ENCODE data around the gene ETV6. TPM values are rescaled to one million over a fixed set of nuclear protein-coding genes. Genes with fewer than 3 reads are reported as not detected.

Gene ETV6
- total RNA-seq, 3 donors from 2014 or later: 17.8 to 58.7 (median 45.2) TPM

GRCh38 chr12:11863478-11863906, 214.0 kb downstream of the ETV6 start:
- peak overlapping the region; percentile 86 to 93 for H3K27ac ChIP-seq
- no peak for DNase-seq (ENCODE audit: low spot score in 2 of 2)
- peaks cover 7 to 17% of the 10 kb centered on the region in 2 donors for H3K9me3 ChIP-seq
- intact Hi-C loops (cut with DNase I; ENCODE audit: low total_unique reads): no loop called here
- H3K27me3 ChIP-seq: no peaks in the 10 kb centered on the region
- TF ChIP-seq CTCF (IDR thresholded peaks at IDR 0.05) (no peak), POLR2AphosphoS5 (IDR thresholded peaks at IDR 0.05) (no peak), POLR2A (IDR thresholded peaks at IDR 0.05) (no peak)
- H3K4me3 ChIP-seq: peak overlapping the region in 1 of 3 donors; percentile 6
- H3K36me3 ChIP-seq: no peaks in the 10 kb centered on the region
- H3K4me1 ChIP-seq: peaks cover 9% of the 10 kb centered on the region in 2 donors

GRCh38 chr12:11863988-11864387, 214.5 kb downstream of the ETV6 start:
- intact Hi-C loops (cut with DNase I; ENCODE audit: low total_unique reads): no loop called here
- TF ChIP-seq CTCF (IDR thresholded peaks at IDR 0.05) (no peak), POLR2A (IDR thresholded peaks at IDR 0.05) (no peak), POLR2AphosphoS5 (IDR thresholded peaks at IDR 0.05) (no peak)
- peak overlapping the region in 1 of 3 donors; percentile 6 for H3K4me3 ChIP-seq

GRCh38 chr12:11865824-11866223, 216.3 kb downstream of the ETV6 start:
- H3K27me3 ChIP-seq: no peaks in the 10 kb centered on the region
- peaks cover 9% of the 10 kb centered on the region in 2 donors for H3K4me1 ChIP-seq
- intact Hi-C loops (cut with DNase I; ENCODE audit: low total_unique reads): no loop called here
- H3K27ac ChIP-seq: no peak overlapping the region
- no peak for TF ChIP-seq POLR2AphosphoS5 (IDR thresholded peaks at IDR 0.05)
- no peak for TF ChIP-seq CTCF (IDR thresholded peaks at IDR 0.05)
- no peak for TF ChIP-seq POLR2A (IDR thresholded peaks at IDR 0.05)
- no peak for DNase-seq (ENCODE audit: low spot score in 2 of 2)
- peaks cover 7 to 17% of the 10 kb centered on the region in 2 donors for H3K9me3 ChIP-seq
- H3K36me3 ChIP-seq: peaks cover 9% of the 10 kb centered on the region
- no peak overlapping the region for H3K4me3 ChIP-seq

More at GRCh38 chr12:11863988-11864387, 214.5 kb downstream of the ETV6 start:
- Histone ChIP-seq H3K9me3 (peaks cover 7 to 17% of the 10 kb centered on the region in 2 donors), H3K36me3 (no peaks in the 10 kb centered on the region), H3K4me1 (peaks cover 9% of the 10 kb centered on the region in 2 donors), H3K27me3 (no peaks in the 10 kb centered on the region), H3K27ac (peak overlapping the region; percentile 86 to 93)
- no peak for DNase-seq (ENCODE audit: low spot score in 2 of 2)

GRCh38 chr12:11868027-11868426, 218.6 kb downstream of the ETV6 start:
- no peaks in the 10 kb centered on the region for H3K27me3 ChIP-seq
- H3K4me1 ChIP-seq: peaks cover 7 to 9% of the 10 kb centered on the region in 2 donors
- TF ChIP-seq POLR2A (IDR thresholded peaks at IDR 0.05): no peak
- TF ChIP-seq POLR2AphosphoS5 (IDR thresholded peaks at IDR 0.05): no peak
- TF ChIP-seq CTCF (IDR thresholded peaks at IDR 0.05): no peak
- H3K9me3 ChIP-seq: peaks cover 7 to 17% of the 10 kb centered on the region in 2 donors
- H3K27ac ChIP-seq: no peak overlapping the region
- DNase-seq (ENCODE audit: low spot score in 2 of 2): no peak
- intact Hi-C loops (cut with DNase I; ENCODE audit: low total_unique reads): no loop called here
- peaks cover 9% of the 10 kb centered on the region for H3K36me3 ChIP-seq
- no peak overlapping the region for H3K4me3 ChIP-seq

GRCh38 chr12:11869406-11869805, 219.9 kb downstream of the ETV6 start:
- Histone ChIP-seq H3K9me3 (peaks cover 7 to 17% of the 10 kb centered on the region in 2 donors), H3K36me3 (peaks cover 9% of the 10 kb centered on the region), H3K4me3 (no peak overlapping the region), H3K4me1 (no peaks in the 10 kb centered on the region), H3K27ac (no peak overlapping the region), H3K27me3 (no peaks in the 10 kb centered on the region)
- DNase-seq (ENCODE audit: low spot score in 2 of 2): no peak
- TF ChIP-seq CTCF (IDR thresholded peaks at IDR 0.05): no peak
- no peak for TF ChIP-seq POLR2AphosphoS5 (IDR thresholded peaks at IDR 0.05)
- TF ChIP-seq POLR2A (IDR thresholded peaks at IDR 0.05): no peak
- intact Hi-C loops (cut with DNase I; ENCODE audit: low total_unique reads): no loop called here
